Heart right ventricle (tissue), 16 donors: ENCODE measurements around the gene ZNF277. TPM values are rescaled to one million over a fixed set of nuclear protein-coding genes. Genes with fewer than 3 reads are reported as not detected.

Experiments used
- ATAC-seq, 8 donors: fragments of 200-7000 bp; cut with Tn5 transposase; one replicate each; pipeline ENCODE4 v1.9.1; 2020; ENCODE audit warnings: mild to moderate bottlenecking in 8 of 8, moderate library complexity in 8 of 8, moderate number of reproducible peaks in 1 of 8
- DNase-seq, 2 donors: peaks; one replicate each; pipeline ENCODE4 v3.0.0-alpha.2; 2020
- H3K27ac ChIP-seq, 10 donors: fragments of 200-600 bp; sonication (generic) in 2 of 10; one replicate each; pipeline versions ENCODE4 v1.5.0 to v1.8.0; 2020 to 2022; ENCODE audit warnings: mild to moderate bottlenecking in 3 of 10
- H3K27me3 ChIP-seq, 7 donors: fragments of 200-600 bp; one replicate each; pipeline ENCODE4 v1.8.0; 2021 to 2022; ENCODE audit warnings: mild to moderate bottlenecking in 2 of 7
- H3K36me3 ChIP-seq, 9 donors: fragments of 200-600 bp; sonication (generic) in 1 of 9; one replicate each; pipeline versions ENCODE4 v1.5.0 to v1.8.0; 2020 to 2022; ENCODE audit warnings: mild to moderate bottlenecking in 2 of 9
- H3K4me1 ChIP-seq, 9 donors: fragments of 200-600 bp; sonication (generic) in 1 of 9; one replicate each; pipeline versions ENCODE4 v1.5.0 to v1.8.0; 2020 to 2022; ENCODE audit warnings: mild to moderate bottlenecking in 4 of 9
- H3K4me3 ChIP-seq, 10 donors: fragments of 200-600 bp; sonication (generic) in 2 of 10; one replicate each; pipeline versions ENCODE4 v1.5.0 to v1.8.0; 2020 to 2022; ENCODE audit warnings: mild to moderate bottlenecking in 7 of 10, moderate library complexity in 2 of 10
- H3K9me3 ChIP-seq, 11 donors: fragments of 200-600 bp in 10 of 11; sonication (generic) in 2 of 11; one replicate each; pipeline versions ENCODE4 v1.5.0 to v1.8.0; 2013 to 2022; ENCODE audit warnings: mild to moderate bottlenecking in 2 of 11, control low read depth in 1 of 11, moderate library complexity in 1 of 11
- WGBS, 2 donors: extraction: QIAGEN DNeasy Blood & Tissue Kit; methylation state at CpG; one replicate each; pipeline ENCODE4 v1.1.7; 2013; ENCODE audit warnings: inconsistent platforms in 1 of 2; 5-methylcytosine and 5-hydroxymethylcytosine counted together
- intact Hi-C, 10 donors: fragments of 100-400 bp; cut with DNase I; formaldehyde crosslinking; loops; one replicate each; pipeline versions ENCODE4 v1.11.1 to v1.14.2; 2022
- polyA plus RNA-seq, 2 donors: library from polyadenylated mRNA; stranded (reverse); fragments of 200-250 nt; gene quantifications; one replicate each; pipeline ENCODE4 v1.2.3, GENCODE V29; 2013
- total RNA-seq, 10 donors: library from RNA; stranded (reverse); fragmentation: NEBNext Ultra II Directional in 3 of 10; extraction: Animal tissue kit (Norgen Biotek cat#: 25700) in 3 of 10; gene quantifications; one replicate each; pipeline versions ENCODE4 v1.2.1 to v1.2.4, GENCODE V29; 2021 to 2023
- TF ChIP-seq, protein P1 (sequence below), 9 donors: fragments of 200-600 bp; sonication (generic) in 2 of 9; IDR thresholded peaks; one replicate each; pipeline versions ENCODE4 v1.5.0 to v1.8.0; 2021 to 2022; ENCODE audit warnings: antibody characterized with exemption in 9 of 9, mild to moderate bottlenecking in 5 of 9, moderate library complexity in 1 of 9
- donor health status: Arrhythmogenic right ventricular cardiomyopathy.
- donor health status: ischemic (EF 13 %, LVEDD 7.1; RV severe dilation, severe dysfunction).
- donor health status: healthy with polysubstance abuse.
- donor health status: DM: no; HTN: yes; CAD: no.
- donor health status: DM: no; HTN: no; CAD: no.
- donor health status: ischemic (EF 25% LVEDD 6.9; RV normal size, moderate dysfunction).
- donor health status: ischemic (EF 25% LVEDD 5.7; RV mildly dilated, moderate dysfunction).
- donor health status: healthy.
- donor health status: DM: yes; HTN: yes; CAD: no.
- donor health status: Ischemic cardiomyopathy.
- donor health status: ischemic (EF 35%, LVEDD 5.7; RV mildly dilated, moderate dysfunction).
- donor health status: nonischemic (EF 11% LVEDD 7.7; RV severe dilation, severe dysfunction).
- donor health status: DM: yes; HTN: yes; CAD: no.
- donor health status: PGD.
- donor health status: ischemic (EF 29% LVEDD 5.4; RV normal size, mild dysfunction).
- donor health status: nonischemic (EF 23%, LVEDD 6.1; RV moderate dilation, normal function).

Gene ZNF277
- total and polyA plus RNA-seq, 12 donors = 7.7 to 25.7 (median 17.4) TPM

DNA sequence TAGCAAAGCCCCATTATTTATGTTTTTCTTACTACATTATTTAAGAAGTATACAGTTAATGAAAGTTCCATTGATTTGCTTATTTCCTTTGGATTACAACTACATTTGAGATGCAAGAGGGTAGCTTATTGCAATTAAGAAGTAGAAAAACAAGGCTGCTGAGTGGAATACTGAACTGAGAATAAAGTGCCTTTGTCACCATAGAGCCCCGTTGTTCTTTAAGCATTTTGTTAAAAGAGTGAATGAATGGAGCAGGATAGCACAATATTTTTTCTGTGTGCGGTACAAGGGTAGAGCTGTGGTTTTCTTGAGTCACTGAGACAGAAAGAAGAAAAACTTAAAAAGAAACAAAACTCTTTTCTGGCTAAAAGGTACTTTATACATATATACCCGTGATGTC lies 45.6 kb downstream of the ZNF277 start:
- no peak for ATAC-seq
- TF ChIP-seq, protein P1, sequence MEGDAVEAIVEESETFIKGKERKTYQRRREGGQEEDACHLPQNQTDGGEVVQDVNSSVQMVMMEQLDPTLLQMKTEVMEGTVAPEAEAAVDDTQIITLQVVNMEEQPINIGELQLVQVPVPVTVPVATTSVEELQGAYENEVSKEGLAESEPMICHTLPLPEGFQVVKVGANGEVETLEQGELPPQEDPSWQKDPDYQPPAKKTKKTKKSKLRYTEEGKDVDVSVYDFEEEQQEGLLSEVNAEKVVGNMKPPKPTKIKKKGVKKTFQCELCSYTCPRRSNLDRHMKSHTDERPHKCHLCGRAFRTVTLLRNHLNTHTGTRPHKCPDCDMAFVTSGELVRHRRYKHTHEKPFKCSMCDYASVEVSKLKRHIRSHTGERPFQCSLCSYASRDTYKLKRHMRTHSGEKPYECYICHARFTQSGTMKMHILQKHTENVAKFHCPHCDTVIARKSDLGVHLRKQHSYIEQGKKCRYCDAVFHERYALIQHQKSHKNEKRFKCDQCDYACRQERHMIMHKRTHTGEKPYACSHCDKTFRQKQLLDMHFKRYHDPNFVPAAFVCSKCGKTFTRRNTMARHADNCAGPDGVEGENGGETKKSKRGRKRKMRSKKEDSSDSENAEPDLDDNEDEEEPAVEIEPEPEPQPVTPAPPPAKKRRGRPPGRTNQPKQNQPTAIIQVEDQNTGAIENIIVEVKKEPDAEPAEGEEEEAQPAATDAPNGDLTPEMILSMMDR (IDR thresholded peaks at IDR 0.05) = no peak

DNA sequence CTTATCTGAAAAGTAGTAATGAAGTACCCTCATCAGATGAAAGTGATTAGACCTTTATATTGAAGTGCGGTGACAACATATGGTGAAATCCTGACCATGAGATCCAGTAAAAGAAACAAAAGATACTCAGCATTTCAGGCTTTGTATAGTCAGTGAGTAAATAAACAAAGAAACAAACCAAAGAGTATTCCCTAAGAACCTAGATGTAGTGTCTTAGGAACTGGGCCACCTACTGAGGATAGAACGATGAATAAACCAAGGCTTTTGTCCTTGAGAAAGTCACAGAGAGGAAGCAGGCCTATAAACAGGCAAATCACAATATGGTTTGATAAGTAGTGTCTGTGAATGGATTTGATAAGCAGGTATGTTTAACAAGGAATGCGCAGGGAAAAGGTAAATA lies 46.2 kb downstream of the ZNF277 start:
- WGBS, 2 donors = 62 to 92% methylated on average over 3 of the region's 3 CpGs
- H3K36me3 ChIP-seq = no peaks in the 10 kb centered on the region
- H3K4me3 ChIP-seq = no peak overlapping the region
- no peaks in the 10 kb centered on the region for H3K9me3 ChIP-seq
- intact Hi-C loops = no loop called here
- ATAC-seq (no peak), DNase-seq (no peak)
- no peak overlapping the region for H3K27ac ChIP-seq
- TF ChIP-seq, protein P1 (IDR thresholded peaks at IDR 0.05) = no peak
- H3K27me3 ChIP-seq = no peaks in the 10 kb centered on the region
- peaks cover 0 to 6% (median 0%) of the 10 kb centered on the region in 9 donors for H3K4me1 ChIP-seq

More for the DNA sequence above, 45.6 kb downstream of the ZNF277 start:
- Histone ChIP-seq H3K27me3 (no peaks in the 10 kb centered on the region), H3K4me1 (peaks cover 0 to 6% (median 0%) of the 10 kb centered on the region in 9 donors), H3K36me3 (no peaks in the 10 kb centered on the region), H3K9me3 (no peaks in the 10 kb centered on the region), H3K27ac (no peak overlapping the region), H3K4me3 (no peak overlapping the region)
- intact Hi-C loops = no loop called here
- 92 to 94% methylated on average over 3 of the region's 3 CpGs for WGBS, 2 donors
- DNase-seq = no peak

DNA sequence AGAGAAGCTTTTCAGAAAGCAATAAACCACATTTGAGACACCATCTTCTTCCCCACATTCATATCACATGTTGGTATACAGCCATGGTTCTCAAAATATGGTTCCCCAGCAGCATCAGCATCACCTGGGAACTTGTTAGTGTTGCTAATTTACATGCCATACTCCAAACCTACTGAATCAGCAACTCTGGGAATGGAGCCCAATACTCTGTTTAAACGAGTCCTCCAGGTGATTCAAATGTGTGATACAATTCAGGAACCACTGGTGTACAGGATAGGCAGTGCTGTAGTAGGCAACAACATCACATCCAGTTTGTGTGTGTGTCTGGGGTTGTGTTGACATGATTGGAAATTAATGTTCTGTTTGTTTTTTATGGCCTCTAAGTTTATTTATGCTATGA lies 47.7 kb downstream of the ZNF277 start:
- WGBS, 2 donors = 56 to 60% methylated on average over 1 of the region's 1 CpG
- no peak for ATAC-seq
- TF ChIP-seq, protein P1 (IDR thresholded peaks at IDR 0.05) = no peak

GRCh38 chr7:112254709-112255387 lies 48.4 kb downstream of the ZNF277 start:
- TF ChIP-seq, protein P1 (IDR thresholded peaks at IDR 0.05) = no peak
- no peaks in the 10 kb centered on the region for H3K9me3 ChIP-seq
- ATAC-seq (no peak), DNase-seq (no peak)
- intact Hi-C loops = no loop called here
- H3K27me3 ChIP-seq = no peaks in the 10 kb centered on the region
- no peak overlapping the region for H3K27ac ChIP-seq
- H3K4me3 ChIP-seq = no peak overlapping the region
- H3K36me3 ChIP-seq = no peaks in the 10 kb centered on the region
- H3K4me1 ChIP-seq = peaks cover 0 to 6% (median 0%) of the 10 kb centered on the region in 9 donors
- 93 to 96% methylated on average over 6 of the region's 6 CpGs for WGBS, 2 donors

More for the DNA sequence above, 47.7 kb downstream of the ZNF277 start:
- DNase-seq = no peak
- no peaks in the 10 kb centered on the region for H3K27me3 ChIP-seq
- no peaks in the 10 kb centered on the region for H3K9me3 ChIP-seq
- peaks cover 0 to 6% (median 0%) of the 10 kb centered on the region in 9 donors for H3K4me1 ChIP-seq
- intact Hi-C loops = no loop called here
- no peak overlapping the region for H3K27ac ChIP-seq
- H3K4me3 ChIP-seq = no peak overlapping the region
- no peaks in the 10 kb centered on the region for H3K36me3 ChIP-seq
